SK-N-SH treated with all-trans-retinoic acid at 6 μM for 48 hours (cell line): ENCODE measurements around the gene MARS1.

Experiments
- ATAC-seq: fragments of 200-7000 bp; cut with Tn5 transposase; 3 replicates; pipeline ENCODE4 v1.9.1; 2020; ENCODE audit warnings: mild to moderate bottlenecking, moderate library complexity
- ARNTL ChIP-seq: fragments of 450-650 bp; formaldehyde crosslinking; IDR thresholded peaks from 2 replicates; pipeline ENCODE4 v1.5.0; 2020; ENCODE audit warnings: low read depth, mild to moderate bottlenecking, moderate library complexity, borderline replicate concordance
- BACH2 ChIP-seq: fragments of 250-450 bp; sonication (Bioruptor Pico); IDR thresholded peaks from 2 replicates; pipeline ENCODE4 v1.9.0; 2021; ENCODE audit warnings: mild to moderate bottlenecking, borderline replicate concordance
- CREB5 ChIP-seq: fragments of 250-450 bp; sonication (Bioruptor Pico); IDR thresholded peaks from 2 replicates; pipeline ENCODE4 v1.5.1; 2020; ENCODE audit warnings: low read depth, mild to moderate bottlenecking, moderate library complexity
- CSDC2 ChIP-seq: fragments of 250-450 bp; sonication (Bioruptor Pico); IDR thresholded peaks from 2 replicates; pipeline ENCODE4 v1.5.0; 2020; ENCODE audit warnings: mild to moderate bottlenecking, moderate library complexity
- CSRNP3 ChIP-seq: fragments of 250-450 bp; sonication (Bioruptor Pico); IDR thresholded peaks from 2 replicates; pipeline ENCODE4 v1.5.1; 2021; ENCODE audit warnings: mild to moderate bottlenecking, moderate library complexity
- ESRRG ChIP-seq: fragments of 250-450 bp; sonication (Bioruptor Pico); IDR thresholded peaks from 2 replicates; pipeline ENCODE4 v1.6.1; 2021; ENCODE audit warnings: mild to moderate bottlenecking
- GLIS3 ChIP-seq: fragments of 250-450 bp; sonication (Bioruptor Pico); IDR thresholded peaks from 2 replicates; pipeline ENCODE4 v1.5.0; 2020; ENCODE audit warnings: mild to moderate bottlenecking, moderate library complexity
- ISL1 ChIP-seq: fragments of 250-450 bp; sonication (Bioruptor Pico); IDR thresholded peaks from 2 replicates; pipeline ENCODE4 v2.1.2; 2022; ENCODE audit warnings: mild to moderate bottlenecking, moderate library complexity
- OSR1 ChIP-seq: fragments of 250-450 bp; sonication (Bioruptor Pico); IDR thresholded peaks from 2 replicates; pipeline ENCODE4 v1.8.0; 2022; ENCODE audit warnings: moderate library complexity, mild to moderate bottlenecking, inconsistent platforms
- POU6F1 ChIP-seq: fragments of 250-450 bp; sonication (Bioruptor Pico); IDR thresholded peaks from 2 replicates; pipeline ENCODE4 v1.8.0; 2021; ENCODE audit warnings: low read depth, mild to moderate bottlenecking, moderate library complexity, borderline replicate concordance
- PPARA ChIP-seq: fragments of 250-450 bp; sonication (Bioruptor Pico); IDR thresholded peaks from 2 replicates; pipeline ENCODE4 v1.5.0; 2020; ENCODE audit warnings: mild to moderate bottlenecking, borderline replicate concordance
- RARB ChIP-seq: fragments of 250-450 bp; sonication (Bioruptor Pico); IDR thresholded peaks from 2 replicates; pipeline ENCODE4 v1.8.0; 2021; ENCODE audit warnings: mild to moderate bottlenecking, moderate library complexity
- SNAI2 ChIP-seq: fragments of 250-450 bp; sonication (Bioruptor Pico); IDR thresholded peaks from 2 replicates; pipeline ENCODE4 v1.5.0; 2020; ENCODE audit warnings: mild to moderate bottlenecking, moderate library complexity
- TCF4 ChIP-seq: fragments of 250-450 bp; sonication (Bioruptor Pico); IDR thresholded peaks from 2 replicates; pipeline ENCODE4 v1.8.0; 2021; ENCODE audit warnings: mild to moderate bottlenecking, moderate library complexity, borderline replicate concordance
- TOX ChIP-seq: fragments of 250-450 bp; sonication (Bioruptor Pico); IDR thresholded peaks from 2 replicates; pipeline ENCODE4 v1.8.0; 2021; ENCODE audit warnings: mild to moderate bottlenecking, moderate library complexity, borderline replicate concordance
- ZC3H10 ChIP-seq: fragments of 250-450 bp; sonication (Bioruptor Pico); IDR thresholded peaks from 2 replicates; pipeline ENCODE4 v1.5.1; 2021; ENCODE audit warnings: mild to moderate bottlenecking, moderate library complexity
- ZFP3 ChIP-seq: fragments of 250-450 bp; sonication (Bioruptor Pico); IDR thresholded peaks from 2 replicates; pipeline ENCODE4 v1.5.0; 2020; ENCODE audit warnings: mild to moderate bottlenecking, moderate library complexity
- ZNF565 ChIP-seq: fragments of 450-650 bp; formaldehyde crosslinking; conservative IDR thresholded peaks from 2 replicates; pipeline ENCODE4 v1.5.0; 2020; ENCODE audit warnings: low read depth, mild to moderate bottlenecking, moderate library complexity
- ZNF70 ChIP-seq: fragments of 450-650 bp; formaldehyde crosslinking; IDR thresholded peaks from 2 replicates; pipeline ENCODE4 v1.5.0; 2020; ENCODE audit warnings: mild to moderate bottlenecking, moderate library complexity
- ZNF8 ChIP-seq: fragments of 450-650 bp; formaldehyde crosslinking; IDR thresholded peaks from 2 replicates; pipeline ENCODE4 v1.5.0; 2020; ENCODE audit warnings: mild to moderate bottlenecking, moderate library complexity
- TF ChIP-seq, protein P1 (sequence below): fragments of 250-450 bp; sonication (Bioruptor Pico); IDR thresholded peaks from 2 replicates; pipeline ENCODE4 v1.5.0; 2020; ENCODE audit warnings: mild to moderate bottlenecking, moderate library complexity
- TF ChIP-seq, protein P2 (sequence below): fragments of 250-450 bp; sonication (Bioruptor Pico); IDR thresholded peaks from 2 replicates; pipeline ENCODE4 v1.8.0; 2020; ENCODE audit warnings: mild to moderate bottlenecking, moderate library complexity, borderline replicate concordance

Gene MARS1

GRCh38 chr12:57458665-57459054 is 29.2 kb upstream of the MARS1 start (continued):
- TF ChIP-seq ISL1 (CRISPR knock-in tag), result no peak

- ATAC-seq, result peak; percentile 76
Observed at GRCh38 chr12:57459055-57459749, 28.7 kb upstream of the MARS1 start.

GRCh38 chr12:57459750-57460467 is 28.0 kb upstream of the MARS1 start, which contains the start of gene GLI1:
GLI1 (plus strand) TSS chr12:57459785; CDS start chr12:57463692, 3,907 bp downstream.
- no peak for TF ChIP-seq CSDC2 (CRISPR knock-in tag)
- no peak for TF ChIP-seq PPARA (CRISPR knock-in tag)
- TF ChIP-seq CREB5 (CRISPR knock-in tag), result no peak
- TF ChIP-seq ZNF70, result no peak
- TF ChIP-seq ESRRG, result no peak
- no peak for TF ChIP-seq GLIS3 (CRISPR knock-in tag)
- no peak for TF ChIP-seq ARNTL (CRISPR knock-in tag)
- ATAC-seq, result peak; percentile 3

More at GRCh38 chr12:57459055-57459749, 28.7 kb upstream of the MARS1 start:
- TF ChIP-seq ISL1 (CRISPR knock-in tag), result no peak
- TF ChIP-seq POU6F1 (CRISPR knock-in tag), result no peak
- no peak for TF ChIP-seq GLIS3 (CRISPR knock-in tag)
- TF ChIP-seq ZC3H10 (CRISPR knock-in tag), result no peak
- TF ChIP-seq ARNTL (CRISPR knock-in tag), result no peak

DNA sequence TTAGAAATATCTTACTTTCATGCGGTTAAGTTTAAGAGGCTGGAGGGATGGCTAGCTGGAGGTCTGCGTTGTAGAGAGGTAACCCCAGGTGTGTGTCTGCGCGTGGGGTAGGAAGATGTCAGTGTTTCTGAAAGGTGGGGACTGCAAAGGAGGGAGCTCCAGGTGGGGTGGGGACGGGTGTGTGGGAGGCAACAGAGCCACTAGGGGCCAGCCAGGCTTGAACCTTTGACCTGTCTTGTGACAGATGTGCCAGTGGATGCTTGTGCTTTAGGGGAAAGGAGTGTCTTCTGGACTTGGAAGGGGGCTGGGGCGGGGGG is 27.4 kb upstream of the MARS1 start:
- no peak for TF ChIP-seq TCF4 (CRISPR knock-in tag)
- TF ChIP-seq ISL1 (CRISPR knock-in tag), result no peak
- no peak for TF ChIP-seq SNAI2 (CRISPR knock-in tag)
- no peak for TF ChIP-seq CSDC2 (CRISPR knock-in tag)
- no peak for TF ChIP-seq PPARA (CRISPR knock-in tag)
- no peak for TF ChIP-seq ZNF565 (CRISPR knock-in tag)
- TF ChIP-seq CREB5 (CRISPR knock-in tag), result no peak
- TF ChIP-seq CSRNP3 (CRISPR knock-in tag), result no peak
- TF ChIP-seq ZFP3 (CRISPR knock-in tag), result no peak
- TF ChIP-seq, protein P1, sequence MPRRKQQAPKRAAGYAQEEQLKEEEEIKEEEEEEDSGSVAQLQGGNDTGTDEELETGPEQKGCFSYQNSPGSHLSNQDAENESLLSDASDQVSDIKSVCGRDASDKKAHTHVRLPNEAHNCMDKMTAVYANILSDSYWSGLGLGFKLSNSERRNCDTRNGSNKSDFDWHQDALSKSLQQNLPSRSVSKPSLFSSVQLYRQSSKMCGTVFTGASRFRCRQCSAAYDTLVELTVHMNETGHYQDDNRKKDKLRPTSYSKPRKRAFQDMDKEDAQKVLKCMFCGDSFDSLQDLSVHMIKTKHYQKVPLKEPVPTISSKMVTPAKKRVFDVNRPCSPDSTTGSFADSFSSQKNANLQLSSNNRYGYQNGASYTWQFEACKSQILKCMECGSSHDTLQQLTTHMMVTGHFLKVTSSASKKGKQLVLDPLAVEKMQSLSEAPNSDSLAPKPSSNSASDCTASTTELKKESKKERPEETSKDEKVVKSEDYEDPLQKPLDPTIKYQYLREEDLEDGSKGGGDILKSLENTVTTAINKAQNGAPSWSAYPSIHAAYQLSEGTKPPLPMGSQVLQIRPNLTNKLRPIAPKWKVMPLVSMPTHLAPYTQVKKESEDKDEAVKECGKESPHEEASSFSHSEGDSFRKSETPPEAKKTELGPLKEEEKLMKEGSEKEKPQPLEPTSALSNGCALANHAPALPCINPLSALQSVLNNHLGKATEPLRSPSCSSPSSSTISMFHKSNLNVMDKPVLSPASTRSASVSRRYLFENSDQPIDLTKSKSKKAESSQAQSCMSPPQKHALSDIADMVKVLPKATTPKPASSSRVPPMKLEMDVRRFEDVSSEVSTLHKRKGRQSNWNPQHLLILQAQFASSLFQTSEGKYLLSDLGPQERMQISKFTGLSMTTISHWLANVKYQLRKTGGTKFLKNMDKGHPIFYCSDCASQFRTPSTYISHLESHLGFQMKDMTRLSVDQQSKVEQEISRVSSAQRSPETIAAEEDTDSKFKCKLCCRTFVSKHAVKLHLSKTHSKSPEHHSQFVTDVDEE (CRISPR knock-in tag), result no peak
- TF ChIP-seq POU6F1 (CRISPR knock-in tag), result no peak
- TF ChIP-seq ZC3H10 (CRISPR knock-in tag), result no peak
- TF ChIP-seq ZNF70, result no peak
- no peak for TF ChIP-seq ESRRG
- no peak for TF ChIP-seq ZNF8 (CRISPR knock-in tag)
- TF ChIP-seq BACH2, result no peak
- TF ChIP-seq RARB, result no peak
- TF ChIP-seq, protein P2, sequence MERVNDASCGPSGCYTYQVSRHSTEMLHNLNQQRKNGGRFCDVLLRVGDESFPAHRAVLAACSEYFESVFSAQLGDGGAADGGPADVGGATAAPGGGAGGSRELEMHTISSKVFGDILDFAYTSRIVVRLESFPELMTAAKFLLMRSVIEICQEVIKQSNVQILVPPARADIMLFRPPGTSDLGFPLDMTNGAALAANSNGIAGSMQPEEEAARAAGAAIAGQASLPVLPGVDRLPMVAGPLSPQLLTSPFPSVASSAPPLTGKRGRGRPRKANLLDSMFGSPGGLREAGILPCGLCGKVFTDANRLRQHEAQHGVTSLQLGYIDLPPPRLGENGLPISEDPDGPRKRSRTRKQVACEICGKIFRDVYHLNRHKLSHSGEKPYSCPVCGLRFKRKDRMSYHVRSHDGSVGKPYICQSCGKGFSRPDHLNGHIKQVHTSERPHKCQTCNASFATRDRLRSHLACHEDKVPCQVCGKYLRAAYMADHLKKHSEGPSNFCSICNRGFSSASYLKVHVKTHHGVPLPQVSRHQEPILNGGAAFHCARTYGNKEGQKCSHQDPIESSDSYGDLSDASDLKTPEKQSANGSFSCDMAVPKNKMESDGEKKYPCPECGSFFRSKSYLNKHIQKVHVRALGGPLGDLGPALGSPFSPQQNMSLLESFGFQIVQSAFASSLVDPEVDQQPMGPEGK, result no peak
- TF ChIP-seq TOX (CRISPR knock-in tag), result no peak
- no peak for TF ChIP-seq OSR1 (CRISPR knock-in tag)
- ATAC-seq, result no peak
